Stimulated activated CD8-positive, alpha-beta memory T cell treated with anti-CD3 and anti-CD28 coated beads, Interleukin-15, amount 100 ng/mL, for 1 hour (primary cell): ENCODE measurements around the gene RECK.
"Not testable (repeated sequence)": the region's sequence is repeated elsewhere in the genome, so short reads cannot be mapped to it uniquely, and the experiment has no call there.

Source experiments
- DNase-seq: peaks from one replicate; pipeline ENCODE4 v3.0.0-alpha.2; 2020; ENCODE audit warnings: low read depth

The RECK gene

DNA sequence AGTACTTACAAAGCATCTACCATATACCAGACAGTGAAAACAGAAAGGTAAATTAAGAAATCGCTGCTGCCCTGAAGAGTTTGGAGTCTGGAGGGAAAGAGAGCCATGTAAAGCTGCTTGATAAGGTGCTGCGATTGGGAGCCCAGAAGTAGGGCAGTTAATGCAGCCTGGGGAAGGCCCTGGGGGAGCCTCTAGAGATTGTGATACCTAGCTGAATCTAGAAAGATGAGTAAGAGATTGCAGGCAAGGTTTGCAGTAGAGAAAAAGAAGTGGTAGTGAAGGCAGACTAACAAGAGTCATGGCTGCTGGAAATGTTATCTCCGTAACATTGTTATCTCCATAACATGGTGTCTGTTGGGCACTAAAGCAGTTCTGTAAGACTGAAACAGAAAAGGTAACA, 75.8 kb downstream of the RECK start:
- DNase-seq: no peak

DNA sequence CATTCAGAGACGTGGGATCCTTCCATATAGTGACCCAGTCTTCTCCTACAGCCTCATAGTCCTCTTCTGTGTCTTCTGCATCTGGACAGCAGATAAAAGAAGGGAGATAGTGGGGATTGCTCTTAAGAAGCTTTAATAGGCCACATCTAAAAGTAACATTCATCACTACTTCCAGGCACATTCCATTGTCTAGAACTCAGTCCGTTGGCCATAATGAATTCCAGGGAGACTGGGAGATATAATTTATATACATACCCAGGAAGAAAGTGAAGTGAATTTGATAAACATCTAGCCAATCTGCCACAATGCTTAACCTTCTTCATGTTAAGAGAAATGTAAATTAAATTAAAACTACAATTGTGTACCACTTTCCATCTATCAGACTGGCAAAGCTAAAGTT, 77.3 kb downstream of the RECK start:
- no peak for DNase-seq

DNA sequence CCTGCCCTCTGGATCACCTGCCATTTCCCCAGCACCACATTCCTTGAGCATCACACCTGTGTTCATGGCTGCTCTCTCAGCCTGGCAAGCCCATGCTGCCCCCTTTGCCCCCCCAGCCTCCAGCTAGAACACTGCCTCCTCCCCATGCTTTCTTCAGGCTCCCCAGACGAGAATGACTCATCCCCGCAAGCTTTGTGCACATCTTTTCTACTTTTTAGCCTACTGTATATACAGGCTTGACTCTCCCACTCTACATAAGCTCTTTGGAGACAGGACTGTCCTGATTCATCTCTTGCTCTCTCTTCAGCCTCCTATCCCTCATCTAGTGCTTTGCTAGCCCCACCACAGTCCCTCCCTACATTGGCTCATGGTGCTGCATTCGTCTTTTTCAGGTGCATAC, 79.9 kb downstream of the RECK start:
- DNase-seq: no peak

DNA sequence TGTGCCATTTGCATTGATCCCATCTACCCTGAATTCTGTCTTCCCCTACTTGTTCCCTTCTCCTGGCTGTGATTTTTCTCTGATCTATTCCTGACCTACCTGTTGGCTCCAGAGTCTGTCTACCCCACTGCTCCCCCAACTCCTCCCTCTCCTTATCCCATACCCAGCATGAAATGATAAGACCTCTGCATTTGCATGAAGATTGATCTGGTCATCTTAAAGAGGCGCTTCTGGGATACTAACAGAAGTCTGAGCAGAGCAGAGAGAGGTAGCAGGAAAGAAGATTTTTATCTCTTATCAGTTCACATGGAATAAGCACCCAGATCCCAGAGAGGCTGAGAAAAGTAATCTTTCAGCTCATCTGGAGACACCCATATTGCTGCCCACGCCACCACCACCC, 81.5 kb downstream of the RECK start:
- no peak for DNase-seq

DNA sequence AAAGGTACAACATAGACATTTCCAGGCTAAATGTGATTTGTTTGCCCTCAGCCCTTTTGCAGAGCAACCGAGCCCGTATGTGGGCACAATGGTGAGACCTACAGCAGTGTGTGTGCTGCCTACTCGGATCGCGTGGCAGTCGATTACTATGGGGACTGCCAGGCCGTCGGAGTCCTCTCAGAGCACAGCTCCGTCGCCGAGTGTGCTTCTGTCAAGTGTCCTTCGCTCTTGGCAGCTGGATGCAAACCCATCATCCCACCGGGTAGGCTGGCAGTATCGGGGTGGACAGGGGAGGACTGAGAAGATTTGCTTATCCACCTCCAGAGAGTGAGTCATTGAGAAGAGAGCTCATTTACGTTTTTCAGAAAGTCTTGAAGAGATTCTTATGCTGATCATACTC, 82.0 kb downstream of the RECK start:
- no peak for DNase-seq

DNA sequence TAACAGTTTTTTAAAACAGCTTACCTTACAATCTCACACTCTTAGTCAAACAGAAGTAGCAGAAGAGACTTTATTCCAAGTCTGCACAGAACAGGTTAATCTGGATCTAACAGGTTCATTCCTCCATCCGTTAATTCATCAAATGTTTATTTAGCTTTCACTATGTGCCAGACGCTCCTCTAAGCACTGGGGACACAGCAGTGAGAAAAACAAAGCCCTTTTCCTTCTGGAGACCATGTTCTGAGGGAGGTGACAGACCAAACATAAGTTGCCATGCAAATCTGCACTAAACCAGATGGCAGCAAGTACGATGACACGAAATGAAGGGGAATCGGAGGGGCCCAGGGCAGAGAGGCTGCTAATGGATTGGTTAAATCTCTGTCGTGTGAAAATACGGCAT, 82.8 kb downstream of the RECK start:
- DNase-seq: no peak

DNA sequence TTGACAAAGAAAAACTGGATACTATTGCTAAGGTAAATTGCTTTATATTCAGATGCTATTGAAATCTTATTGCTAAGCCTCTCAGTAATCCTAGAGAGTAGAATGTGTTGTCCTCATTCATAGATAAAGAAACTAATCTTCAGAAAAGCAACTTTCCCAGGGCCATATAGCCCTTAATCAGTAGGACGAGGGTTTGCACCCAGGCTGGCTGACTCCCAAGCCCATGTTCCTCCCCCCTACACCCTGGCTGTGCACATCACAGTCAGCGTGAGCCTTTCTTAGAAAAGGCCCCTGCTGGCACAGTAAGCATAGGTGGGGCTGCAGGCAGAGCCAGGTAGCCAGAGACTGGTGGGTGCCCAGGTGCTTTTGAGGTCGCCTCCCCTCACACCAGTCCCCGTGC, 84.0 kb downstream of the RECK start:
- no peak for DNase-seq

DNA sequence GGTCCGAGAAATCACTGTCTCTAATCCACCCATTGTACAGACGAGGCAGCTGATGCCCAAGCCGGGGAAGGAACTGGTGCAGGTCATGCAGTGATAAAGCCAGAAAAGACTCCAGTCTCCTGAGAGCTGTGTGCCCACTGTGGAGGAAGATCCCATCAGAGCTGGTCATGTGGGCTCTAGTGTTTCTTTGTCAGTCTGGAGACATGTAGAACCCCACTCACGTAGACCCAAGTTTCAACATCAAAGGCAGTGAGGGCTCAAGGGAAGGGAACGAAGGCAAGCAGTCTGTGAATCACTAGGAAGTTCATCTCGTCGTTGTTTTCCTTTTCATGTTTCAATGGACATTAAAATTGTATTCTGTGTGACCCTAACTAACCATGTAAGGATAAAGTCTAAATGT, 85.3 kb downstream of the RECK start:
- DNase-seq: no peak

DNA sequence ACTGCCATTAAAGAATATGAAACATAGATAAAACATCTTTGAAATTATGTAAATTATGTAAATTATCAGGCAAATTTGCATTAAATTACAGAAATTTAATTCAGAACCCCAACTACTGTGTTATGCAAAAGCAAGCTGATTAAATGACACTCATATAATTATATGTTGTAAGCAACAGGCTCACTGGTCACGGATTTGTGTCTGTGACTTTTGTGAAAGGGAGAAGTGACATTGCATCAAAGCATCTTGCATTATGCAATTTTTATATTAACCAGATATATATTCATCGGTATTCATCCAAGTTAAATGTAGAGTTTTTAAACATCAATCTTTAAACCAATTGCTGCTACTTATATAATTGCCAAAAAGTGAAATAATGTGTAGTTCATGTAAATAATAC, 86.8 kb downstream of the RECK start:
- no peak for DNase-seq

DNA sequence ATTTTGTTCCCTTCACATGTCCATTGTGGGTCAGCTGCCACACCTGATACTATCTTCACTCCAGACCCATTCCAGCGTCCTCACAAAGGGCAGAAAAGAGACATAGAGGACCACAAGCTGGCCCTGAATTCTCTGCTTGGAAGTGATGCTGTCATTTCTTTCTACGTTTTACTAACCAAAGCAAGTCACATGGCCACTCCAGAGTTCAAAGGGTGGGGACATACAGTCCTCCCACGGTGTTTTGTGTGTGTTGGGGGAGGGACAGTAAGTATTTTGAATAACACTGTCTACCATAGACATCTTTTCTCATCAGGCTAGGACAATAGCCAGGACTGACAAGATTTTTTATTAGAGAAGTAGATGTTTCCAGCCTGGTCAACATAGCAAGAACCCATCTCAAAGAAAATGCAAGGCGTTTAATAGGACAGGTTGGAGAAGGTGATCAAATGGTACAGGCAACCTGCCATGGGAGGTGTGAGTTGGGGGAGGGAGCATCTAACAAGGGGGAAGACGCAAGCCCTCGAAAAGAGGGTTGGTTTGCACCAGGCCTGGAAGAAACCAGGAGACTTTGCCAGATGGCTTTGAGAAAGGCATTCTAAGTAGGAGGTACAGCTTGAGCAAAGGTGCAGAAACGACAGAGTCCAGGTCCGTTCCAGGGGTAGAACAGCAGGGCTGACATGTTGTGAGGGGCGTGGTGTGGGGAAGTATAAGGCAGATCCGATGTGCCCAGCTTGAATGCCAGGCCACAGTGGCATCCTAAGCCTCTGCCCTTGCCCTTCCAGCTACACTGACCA, 88.5 kb downstream of the RECK start:
- DNase-seq: no peak

DNA sequence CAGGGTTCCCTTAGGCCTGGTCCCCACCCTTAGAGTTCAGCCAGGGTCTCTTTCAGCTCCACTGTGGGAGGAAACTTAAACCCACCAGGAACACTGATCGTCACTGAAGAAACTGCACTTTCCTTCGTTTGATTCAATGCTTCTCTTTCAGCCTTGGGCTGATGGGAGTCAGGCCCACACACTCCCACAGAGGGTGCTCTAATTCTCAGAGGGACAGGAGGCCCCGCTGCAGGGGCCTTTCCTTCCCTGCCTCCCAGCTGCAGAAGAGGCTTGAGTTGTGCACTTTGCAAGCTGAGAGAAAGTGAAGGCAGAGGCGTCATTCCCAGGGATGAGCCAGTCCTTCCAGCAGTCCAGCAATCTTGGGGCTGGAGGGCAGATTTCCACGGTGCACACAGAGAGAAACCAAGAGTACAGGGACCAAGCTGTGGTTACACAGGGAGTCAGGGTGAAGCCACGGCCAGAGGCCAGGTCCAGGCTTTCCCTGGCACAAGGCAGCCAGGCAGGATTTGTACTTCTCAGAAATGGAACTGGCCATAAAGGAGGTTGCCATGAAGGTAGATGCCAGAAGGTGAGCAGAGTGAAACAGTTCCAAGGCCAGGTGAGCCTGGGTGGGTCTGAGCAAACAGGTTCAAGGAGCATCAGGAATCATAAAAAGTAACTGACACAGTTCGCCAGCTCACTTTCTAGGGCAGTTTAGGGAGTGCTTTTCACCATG, 89.5 kb downstream of the RECK start:
- no peak for DNase-seq

DNA sequence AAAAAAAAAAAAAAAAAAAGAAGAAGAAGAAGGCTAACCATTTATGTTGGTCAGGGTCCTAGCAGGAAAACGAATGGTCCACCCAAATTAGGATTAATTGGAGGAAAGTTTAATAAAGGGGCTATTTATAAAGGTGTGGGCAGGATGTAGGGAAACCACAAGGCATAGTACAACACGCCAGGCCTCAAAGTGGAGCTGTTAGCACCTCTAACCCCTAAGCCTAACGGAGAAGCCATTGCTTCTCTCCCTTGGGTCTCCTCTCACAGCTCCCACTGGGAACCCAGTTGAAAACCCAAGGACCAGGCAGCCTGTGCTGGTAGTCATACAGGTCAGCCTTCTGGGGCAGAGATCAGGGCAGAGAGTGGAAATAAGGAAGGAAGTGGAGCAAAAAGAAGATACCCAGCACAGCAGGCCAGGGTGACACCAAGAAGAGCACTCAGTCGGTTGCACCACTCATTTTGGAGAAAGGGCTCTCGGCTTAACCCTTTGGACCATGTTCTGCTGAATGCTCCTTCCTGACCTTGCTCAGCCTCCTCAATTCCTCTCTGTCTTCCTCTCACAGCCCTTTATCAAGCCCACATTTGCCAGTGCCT, 91.0 kb downstream of the RECK start:
- no peak for DNase-seq

DNA sequence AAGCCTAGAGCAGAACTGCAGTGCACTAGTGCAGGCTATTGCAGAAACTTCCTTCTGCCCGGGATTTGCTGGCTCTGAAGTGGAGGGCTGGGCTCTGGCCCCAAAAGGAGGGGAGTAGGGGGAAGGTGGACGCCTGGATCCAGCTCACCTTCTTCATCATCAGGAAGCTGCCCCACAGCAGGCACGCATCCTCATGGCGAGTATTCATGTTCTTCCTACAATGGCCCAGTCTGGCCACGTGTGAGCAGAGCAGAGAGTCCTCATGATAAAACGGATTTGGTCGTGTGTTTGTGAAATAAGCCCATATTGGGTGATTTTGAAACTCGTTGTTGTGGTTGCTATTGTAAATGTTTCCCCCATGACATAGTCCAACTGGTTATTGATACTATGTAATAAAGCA, 91.6 kb downstream of the RECK start:
- no peak for DNase-seq

DNA sequence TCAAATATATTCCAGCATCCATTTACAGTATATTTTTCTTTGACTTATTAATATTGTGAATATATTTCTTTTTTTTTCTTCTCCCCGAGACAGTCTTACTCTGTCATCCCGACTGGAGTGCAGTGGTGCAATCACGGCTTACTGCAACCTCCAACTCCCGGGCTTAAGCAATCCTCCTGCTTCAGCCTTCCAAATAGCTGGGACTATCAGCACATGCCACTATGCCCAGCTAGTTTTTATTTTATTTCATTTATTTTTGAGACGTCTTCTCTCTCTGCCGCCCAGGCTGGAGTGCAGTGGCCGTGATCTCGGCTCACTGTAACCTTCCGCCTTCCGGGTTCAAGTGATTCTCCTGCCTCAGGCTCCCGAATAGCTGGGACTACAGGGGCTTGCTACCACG, 92.4 kb downstream of the RECK start:
- no peak for DNase-seq

DNA sequence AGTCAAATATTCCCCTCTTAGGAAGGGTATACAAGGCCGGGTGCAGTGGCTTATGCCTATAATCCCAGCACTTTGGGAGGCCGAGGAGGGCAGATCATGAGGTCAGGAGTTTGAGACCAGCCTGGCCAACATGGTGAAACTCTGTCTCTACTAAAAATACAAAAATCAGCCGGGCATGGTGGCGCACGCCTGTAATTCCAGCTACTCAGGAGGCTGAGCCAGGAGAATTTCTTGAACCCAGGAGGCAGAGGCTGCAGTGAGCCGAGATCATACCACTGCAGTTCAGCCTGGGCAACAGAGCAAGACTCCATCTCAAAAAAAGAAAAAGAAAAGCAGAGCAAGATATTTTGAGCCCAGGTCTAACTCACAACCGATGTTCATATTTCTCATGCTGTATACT, 95.0 kb downstream of the RECK start:
- not testable (repeated sequence) for DNase-seq

DNA sequence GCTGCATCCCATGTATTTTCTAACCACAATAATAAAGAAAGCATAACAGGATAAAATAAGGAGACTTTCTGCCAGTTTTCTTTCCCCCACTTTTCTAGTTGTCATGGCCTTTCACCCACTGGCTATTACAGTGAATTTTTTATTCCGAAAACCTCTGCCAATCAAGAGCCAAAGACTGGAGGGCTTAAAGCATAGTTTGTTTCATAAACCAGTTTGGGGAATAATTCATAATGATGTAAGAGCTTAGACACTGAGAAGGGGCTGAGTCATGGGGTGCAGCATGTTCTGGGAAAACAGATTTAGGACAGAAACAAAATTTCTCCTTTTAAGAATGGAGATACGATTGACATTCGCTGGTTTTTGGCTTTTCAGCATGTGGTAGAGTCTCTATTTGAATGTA, 95.4 kb downstream of the RECK start:
- no peak for DNase-seq

DNA sequence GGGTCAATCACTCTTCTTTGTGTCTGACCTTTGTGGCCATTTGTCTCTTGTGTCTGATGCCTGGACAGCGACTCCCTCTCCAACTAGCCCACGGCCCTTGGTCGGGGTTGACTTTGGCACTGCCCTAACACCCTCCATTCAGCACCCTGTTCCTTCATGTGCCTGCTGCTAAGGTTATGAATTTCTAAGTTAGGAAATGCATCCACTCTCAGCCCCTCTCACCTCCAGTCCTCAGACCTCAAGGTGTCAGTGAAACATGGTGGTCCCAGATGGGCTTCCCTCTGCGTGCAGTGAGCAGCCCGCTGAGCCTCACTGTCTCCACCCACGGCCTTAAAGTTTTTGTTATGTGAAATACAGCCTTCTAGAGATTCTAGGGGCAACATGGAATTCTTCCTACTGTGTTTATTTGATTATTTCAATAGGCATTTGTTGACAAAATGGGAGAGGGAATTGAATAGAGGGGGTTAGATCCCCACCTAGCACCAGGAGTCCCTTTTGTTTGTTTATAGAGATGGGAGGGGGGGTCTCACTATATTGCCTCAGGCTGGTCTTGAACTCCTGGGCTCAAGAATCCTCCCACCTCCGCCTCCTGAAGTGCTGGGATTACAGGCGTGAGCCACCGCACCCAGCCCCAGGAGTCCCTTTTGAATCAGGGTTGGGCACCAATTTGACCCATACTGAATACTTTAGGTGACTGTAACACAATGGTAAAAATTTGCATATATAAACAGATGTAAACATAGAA, 98.2 kb downstream of the RECK start:
- DNase-seq: no peak

DNA sequence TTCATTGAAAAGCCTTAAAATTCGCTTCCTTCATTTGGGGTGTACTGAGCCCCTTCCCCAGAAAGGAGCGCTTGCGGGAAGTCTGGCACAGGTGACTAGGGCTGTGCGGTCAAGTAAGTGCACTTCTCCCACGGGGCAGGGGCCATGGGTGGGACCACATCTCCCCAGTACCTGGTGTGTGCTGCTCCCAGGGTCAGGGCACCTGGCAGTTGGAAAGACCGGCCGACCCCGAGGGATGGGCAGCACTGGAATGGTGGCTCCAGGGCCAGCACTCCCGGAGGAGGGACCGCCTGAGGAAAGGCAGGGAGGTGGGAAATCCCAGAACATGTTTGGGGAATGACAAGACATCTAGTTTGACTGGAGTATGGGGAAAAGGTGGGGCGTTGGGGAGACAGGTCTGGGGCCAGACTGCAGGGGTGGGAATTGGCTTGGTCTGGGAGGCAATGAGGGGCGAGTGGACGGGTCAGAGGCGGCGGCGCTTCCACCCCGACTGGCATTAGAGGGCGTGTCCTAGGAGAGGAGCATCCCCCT, 99.1 kb downstream of the RECK start:
- DNase-seq: no peak

DNA sequence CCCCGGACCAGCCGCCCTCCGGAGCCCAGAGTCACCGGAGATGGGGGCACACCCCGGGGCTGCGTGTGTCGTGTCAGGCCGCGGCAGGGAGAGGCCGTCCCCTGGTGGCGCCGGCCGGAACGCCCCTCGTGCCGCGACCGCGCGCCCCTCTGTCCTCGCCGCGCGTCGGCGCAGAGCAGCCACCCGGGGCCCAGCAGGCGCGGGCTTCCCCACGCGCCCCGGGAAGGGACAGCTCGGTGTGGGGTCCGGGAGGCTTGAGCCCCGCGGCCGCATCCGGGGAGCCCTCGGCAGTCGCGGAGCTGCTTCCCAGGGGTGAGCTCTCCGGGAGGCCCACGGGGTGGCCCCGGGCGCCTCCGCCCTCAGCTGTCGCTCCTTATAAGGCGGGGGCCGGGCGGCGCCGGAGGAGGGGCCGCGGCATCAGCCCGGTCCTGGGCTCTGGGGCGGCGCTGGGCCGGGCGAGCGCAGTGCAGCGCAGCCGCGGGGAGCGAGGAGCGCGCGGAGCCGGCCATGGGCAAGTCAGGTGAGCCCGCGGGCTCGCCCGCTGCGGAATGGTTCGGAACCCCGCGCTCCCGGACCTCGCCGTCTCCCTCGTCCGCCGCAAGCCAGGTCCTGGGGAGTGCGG, 99.7 kb downstream of the RECK start, which contains the start of gene GLIPR2:
Gene GLIPR2, plus strand, starts transcription at position 462 of the 622 bp plus-strand sequence. Its CDS starts 46 bp downstream, at position 508.
- DNase-seq: peak; percentile 48

DNA sequence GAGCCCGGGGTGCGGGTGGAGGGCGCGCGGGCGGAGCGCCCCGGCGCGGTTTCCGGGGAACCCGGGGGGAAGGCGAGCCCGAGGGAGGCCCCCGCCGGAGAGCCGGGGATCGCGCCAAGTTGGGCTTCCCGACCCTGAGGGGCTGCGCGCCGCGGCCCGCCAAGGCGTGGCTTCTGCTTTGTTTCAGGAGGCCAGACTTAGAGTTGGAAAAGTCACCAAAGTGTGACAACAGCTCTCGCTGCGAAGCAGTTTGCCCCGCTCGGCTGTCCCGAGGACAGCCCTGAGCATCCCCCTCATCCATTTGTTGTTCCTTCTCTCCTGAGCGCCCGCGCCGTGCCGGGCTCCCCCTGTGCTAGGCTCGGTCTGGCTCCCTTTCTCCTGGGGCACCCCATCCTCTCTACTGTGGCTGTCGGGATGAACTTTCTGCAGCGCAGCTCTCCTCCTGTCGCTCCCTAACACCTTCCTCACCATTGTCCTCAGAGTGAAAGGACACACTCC, 100.2 kb downstream of the RECK start:
- DNase-seq: no peak

DNA sequence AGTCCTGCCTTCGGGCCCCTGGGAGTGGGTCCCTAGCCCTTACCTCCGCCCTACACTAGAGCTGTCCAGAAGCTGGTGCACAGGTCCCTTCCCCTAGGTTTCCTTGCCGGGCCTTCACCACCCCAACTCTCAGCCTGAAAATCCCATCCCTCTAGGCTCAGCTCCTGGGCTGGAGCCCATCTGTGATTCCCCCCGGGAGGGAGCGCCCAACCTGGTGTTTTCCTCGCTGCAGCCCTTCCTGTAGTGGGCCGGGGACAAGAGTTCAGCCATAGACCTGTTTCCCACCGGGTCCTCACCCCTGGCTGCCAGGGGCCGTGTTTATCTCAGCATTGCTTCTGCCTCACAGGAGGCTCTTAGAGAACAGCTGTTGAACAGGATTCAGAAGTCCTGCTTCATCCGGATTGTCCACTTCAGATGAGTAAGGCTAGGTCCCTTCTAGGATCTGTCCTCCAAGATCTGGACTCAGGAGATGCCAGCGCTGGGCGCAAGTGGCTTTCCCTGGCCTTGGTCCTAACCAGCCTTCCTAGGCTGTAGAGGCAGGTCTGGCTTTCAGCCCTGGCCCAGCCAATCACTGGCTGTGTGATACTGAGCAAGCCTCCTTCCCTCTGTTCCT, 100.8 kb downstream of the RECK start:
- no peak for DNase-seq
